Gastroesophageal sphincter (tissue), 4 donors: ENCODE measurements around the gene OLA1. TPM values are rescaled to one million over a fixed set of nuclear protein-coding genes. Genes with fewer than 3 reads are reported as not detected.

Experiments
- ATAC-seq: fragments of 150-250 bp; one replicate; pipeline ENCODE4 v1.9.1; 2016; ENCODE audit warnings: mild to moderate bottlenecking, moderate library complexity
- H3K27ac ChIP-seq, 4 donors: fragments of 200-600 bp; sonication (generic) in 3 of 4; 1 replicate in 3 of 4; 2 replicates in 1 of 4; pipeline ENCODE4 v1.5.1; 2016 to 2019
- H3K27me3 ChIP-seq: fragments of 200-600 bp; sonication (generic); one replicate; pipeline ENCODE4 v1.5.1; 2019
- H3K36me3 ChIP-seq, 2 donors: fragments of 200-600 bp; sonication (generic); one replicate each; pipeline ENCODE4 v1.5.1; 2019; ENCODE audit warnings: control low read depth in 1 of 2
- H3K4me1 ChIP-seq, 3 donors: fragments of 200-600 bp; sonication (generic); 1 replicate in 2 of 3; 2 replicates in 1 of 3; pipeline ENCODE4 v1.5.1; 2016 to 2019; ENCODE audit warnings: control low read depth in 2 of 3
- H3K4me3 ChIP-seq, 2 donors: fragments of 200-600 bp; sonication (generic); one replicate each; pipeline ENCODE4 v1.5.1; 2019; ENCODE audit warnings: mild to moderate bottlenecking in 1 of 2, moderate library complexity in 1 of 2
- H3K9me3 ChIP-seq, 3 donors: fragments of 200-600 bp; sonication (generic); one replicate each; pipeline ENCODE4 v1.5.1; 2017 to 2019; ENCODE audit warnings: control low read depth in 2 of 3
- EP300 ChIP-seq: sonication (generic); formaldehyde crosslinking; IDR thresholded peaks from one replicate; pipeline ENCODE4 v1.6.1; 2017; ENCODE audit warnings: antibody characterized with exemption, mild to moderate bottlenecking
- POLR2A ChIP-seq, 2 donors: fragments of 450-650 bp; IDR thresholded peaks; one replicate each; pipeline ENCODE4 v1.6.1; 2017; ENCODE audit warnings: antibody characterized with exemption in 2 of 2, mild to moderate bottlenecking in 2 of 2, moderate library complexity in 1 of 2
- POLR2AphosphoS5 ChIP-seq: sonication (generic); formaldehyde crosslinking; IDR thresholded peaks from one replicate; pipeline ENCODE4 v1.6.1; 2017; ENCODE audit warnings: antibody characterized with exemption
- WGBS, 2 donors: methylation state at CpG; one replicate each; pipeline ENCODE4 v1.1.5; 2018; ENCODE audit warnings: low coverage in 1 of 2; 5-methylcytosine and 5-hydroxymethylcytosine counted together
- total RNA-seq, 4 donors: library from RNA; depleted of rRNA; stranded (reverse); fragments of >200 nt; gene quantifications; one replicate each; pipeline ENCODE4 v1.1.0, GENCODE V29; 2016
- TF ChIP-seq, protein P1 (sequence below), 4 experiments: fragments of 200-600 bp in 2 of 4; fragments of 450-650 bp in 2 of 4; sonication (generic) in 1 of 4; IDR thresholded peaks; one replicate each; pipeline ENCODE4 v1.5.1; 2017 to 2019; ENCODE audit warnings: antibody characterized with exemption in 4 of 4, mild to moderate bottlenecking in 2 of 4, moderate library complexity in 2 of 4

Gene OLA1
- total RNA-seq, 4 donors from 2014 or later: 57.1 to 90.4 (median 72.1) TPM

DNA sequence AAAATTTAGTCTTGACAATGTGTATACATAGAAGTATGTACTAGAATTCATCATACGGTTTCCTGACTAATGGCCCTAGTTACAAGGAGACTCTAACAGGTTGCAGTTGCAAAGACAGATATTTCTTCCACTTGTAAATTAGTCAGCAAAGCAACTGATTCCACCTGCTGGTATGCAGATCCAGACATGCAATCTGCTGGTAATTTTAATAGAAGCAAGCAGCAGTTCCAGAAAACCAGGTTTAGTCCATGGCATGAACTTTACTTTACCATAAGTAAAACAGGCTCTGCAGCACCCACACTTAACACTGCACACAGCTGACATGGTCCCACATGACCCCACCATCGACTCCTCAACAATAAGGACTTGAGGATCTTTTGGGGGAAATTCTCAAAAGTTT, 172.3 kb downstream of the OLA1 start:
- H3K36me3 ChIP-seq: peaks cover 0 to 14% of the 10 kb centered on the region in 2 donors
- no peak for ATAC-seq
- no peak overlapping the region for H3K27ac ChIP-seq
- no peaks in the 10 kb centered on the region for H3K27me3 ChIP-seq
- H3K4me1 ChIP-seq: no peaks in the 10 kb centered on the region
- no peak overlapping the region for H3K4me3 ChIP-seq
- 65 to 73% methylated on average over 2 of the region's 2 CpGs for WGBS, 2 donors
- no peaks in the 10 kb centered on the region for H3K9me3 ChIP-seq
- TF ChIP-seq POLR2AphosphoS5 (no peak), POLR2A (IDR thresholded peaks at IDR 0.05) (no peak), EP300 (no peak)
- TF ChIP-seq, protein P1, sequence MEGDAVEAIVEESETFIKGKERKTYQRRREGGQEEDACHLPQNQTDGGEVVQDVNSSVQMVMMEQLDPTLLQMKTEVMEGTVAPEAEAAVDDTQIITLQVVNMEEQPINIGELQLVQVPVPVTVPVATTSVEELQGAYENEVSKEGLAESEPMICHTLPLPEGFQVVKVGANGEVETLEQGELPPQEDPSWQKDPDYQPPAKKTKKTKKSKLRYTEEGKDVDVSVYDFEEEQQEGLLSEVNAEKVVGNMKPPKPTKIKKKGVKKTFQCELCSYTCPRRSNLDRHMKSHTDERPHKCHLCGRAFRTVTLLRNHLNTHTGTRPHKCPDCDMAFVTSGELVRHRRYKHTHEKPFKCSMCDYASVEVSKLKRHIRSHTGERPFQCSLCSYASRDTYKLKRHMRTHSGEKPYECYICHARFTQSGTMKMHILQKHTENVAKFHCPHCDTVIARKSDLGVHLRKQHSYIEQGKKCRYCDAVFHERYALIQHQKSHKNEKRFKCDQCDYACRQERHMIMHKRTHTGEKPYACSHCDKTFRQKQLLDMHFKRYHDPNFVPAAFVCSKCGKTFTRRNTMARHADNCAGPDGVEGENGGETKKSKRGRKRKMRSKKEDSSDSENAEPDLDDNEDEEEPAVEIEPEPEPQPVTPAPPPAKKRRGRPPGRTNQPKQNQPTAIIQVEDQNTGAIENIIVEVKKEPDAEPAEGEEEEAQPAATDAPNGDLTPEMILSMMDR (IDR thresholded peaks at IDR 0.05): no peak

DNA sequence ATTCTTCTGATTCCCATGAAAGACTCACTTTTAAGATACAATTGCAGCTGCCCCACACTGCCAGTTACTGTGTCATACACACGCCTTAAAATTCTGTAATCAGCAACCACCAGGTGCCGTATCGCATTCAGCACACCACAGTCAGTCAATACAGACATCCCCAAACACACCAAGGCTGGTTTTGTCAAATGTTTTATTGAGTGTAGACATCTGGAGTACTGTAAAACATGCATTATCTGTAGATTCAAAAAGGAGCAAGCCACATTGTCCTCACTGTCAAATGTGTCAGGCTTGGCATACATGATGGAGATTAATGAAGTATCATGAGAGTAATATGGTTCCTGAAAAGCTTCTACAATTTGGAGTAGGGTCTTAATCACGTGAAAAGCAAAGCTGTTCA, 173.5 kb downstream of the OLA1 start:
- Histone ChIP-seq H3K27ac (no peak overlapping the region), H3K4me1 (no peaks in the 10 kb centered on the region), H3K27me3 (no peaks in the 10 kb centered on the region), H3K4me3 (no peak overlapping the region), H3K36me3 (peaks cover 0 to 14% of the 10 kb centered on the region in 2 donors), H3K9me3 (no peaks in the 10 kb centered on the region)
- TF ChIP-seq, protein P1 (IDR thresholded peaks at IDR 0.05): no peak
- TF ChIP-seq POLR2AphosphoS5 (no peak), POLR2A (IDR thresholded peaks at IDR 0.05) (no peak)
- no peak for ATAC-seq
- WGBS, 2 donors: 100% methylated on average over 3 to 4 of the region's 4 CpGs

DNA sequence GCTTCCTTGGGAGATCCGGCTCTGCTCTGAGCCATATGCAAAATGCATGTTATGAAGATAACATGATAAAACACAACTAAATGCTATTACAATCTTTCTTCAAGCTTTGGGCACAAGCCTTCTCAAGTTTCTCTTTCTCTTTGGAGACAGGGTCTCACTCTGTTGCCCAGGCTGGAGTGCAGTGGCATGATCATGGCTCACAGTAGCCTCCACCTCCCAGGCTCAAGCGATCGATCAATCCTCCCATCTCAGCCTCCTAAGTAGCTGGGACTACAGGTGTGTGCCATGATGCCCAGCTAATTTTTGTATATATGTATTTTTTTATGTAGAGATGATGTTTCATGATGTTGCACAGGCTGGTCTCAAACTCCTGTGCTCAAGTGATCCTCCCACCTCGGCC, 175.5 kb downstream of the OLA1 start:
- no peaks in the 10 kb centered on the region for H3K4me1 ChIP-seq
- no peaks in the 10 kb centered on the region for H3K27me3 ChIP-seq
- H3K4me3 ChIP-seq: no peak overlapping the region
- ATAC-seq: no peak
- no peak for TF ChIP-seq POLR2AphosphoS5
- TF ChIP-seq POLR2A (IDR thresholded peaks at IDR 0.05): no peak
- TF ChIP-seq, protein P1 (IDR thresholded peaks at IDR 0.05): no peak
- no peak for TF ChIP-seq EP300
- H3K27ac ChIP-seq: no peak overlapping the region
- WGBS, 2 donors: 96 to 100% methylated on average over 4 of the region's 4 CpGs
- peaks cover 0 to 14% of the 10 kb centered on the region in 2 donors for H3K36me3 ChIP-seq
- H3K9me3 ChIP-seq: no peaks in the 10 kb centered on the region

DNA sequence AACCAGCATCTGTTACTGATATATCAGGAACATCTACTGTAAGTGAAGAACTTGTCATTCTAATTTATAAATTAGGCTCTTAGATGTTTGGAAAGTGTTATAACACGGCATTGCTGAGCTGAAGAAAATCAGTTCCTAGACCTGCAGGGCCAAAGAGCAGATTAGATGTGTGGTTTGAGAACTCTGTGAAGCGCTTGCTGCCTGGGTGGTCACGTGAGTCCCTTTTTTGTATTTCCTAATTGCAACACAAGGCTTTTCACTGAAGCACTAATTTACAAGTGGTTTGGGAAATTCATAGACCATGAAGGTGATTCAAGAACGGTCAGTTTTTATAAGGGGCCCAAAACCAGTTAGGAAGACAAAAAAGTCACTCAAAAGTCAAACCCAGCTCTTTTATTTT, 176.3 kb downstream of the OLA1 start:
- WGBS, 2 donors: 67 to 84% methylated on average over 3 to 4 of the region's 4 CpGs
- no peak for ATAC-seq
- Histone ChIP-seq H3K36me3 (peaks cover 0 to 14% of the 10 kb centered on the region in 2 donors), H3K27me3 (peaks cover under 1% of the 10 kb centered on the region), H3K4me1 (no peaks in the 10 kb centered on the region), H3K27ac (no peak overlapping the region), H3K9me3 (no peaks in the 10 kb centered on the region), H3K4me3 (no peak overlapping the region)
- TF ChIP-seq EP300 (no peak), POLR2AphosphoS5 (no peak), POLR2A (IDR thresholded peaks at IDR 0.05) (no peak)
- TF ChIP-seq, protein P1 (IDR thresholded peaks at IDR 0.05): no peak

DNA sequence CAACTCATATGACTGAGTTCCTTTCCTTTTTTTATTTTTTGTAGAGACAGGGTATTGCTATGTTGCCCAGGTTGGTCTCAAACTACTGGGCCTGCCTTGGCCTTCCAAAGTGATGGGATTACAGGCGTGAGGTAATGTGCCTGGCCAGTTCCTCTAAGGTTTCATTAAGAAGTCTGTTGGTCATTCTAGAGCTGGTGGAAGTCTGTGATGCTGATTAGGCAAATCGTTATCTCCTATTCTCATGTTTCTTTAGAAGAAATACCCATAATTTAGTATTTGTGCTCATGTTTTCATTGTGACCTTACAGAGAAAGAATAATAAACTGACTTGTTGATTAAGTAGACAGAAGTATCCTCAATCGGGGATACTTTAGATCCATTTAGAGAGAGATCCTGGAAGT, 177.0 kb downstream of the OLA1 start:
- no peak for TF ChIP-seq EP300
- TF ChIP-seq, protein P1 (IDR thresholded peaks at IDR 0.05): no peak
- TF ChIP-seq POLR2A (IDR thresholded peaks at IDR 0.05): no peak
- TF ChIP-seq POLR2AphosphoS5: no peak
- Histone ChIP-seq H3K9me3 (no peaks in the 10 kb centered on the region), H3K4me3 (no peak overlapping the region), H3K36me3 (peaks cover 0 to 14% of the 10 kb centered on the region in 2 donors), H3K27me3 (peaks cover 4% of the 10 kb centered on the region), H3K27ac (no peak overlapping the region), H3K4me1 (no peaks in the 10 kb centered on the region)
- WGBS, 2 donors: 92 to 95% methylated on average over 2 to 3 of the region's 3 CpGs
- ATAC-seq: no peak
